HG02981 (cell line): Measurements from ENCODE around the gene PRR9.

Experiments used
- ATAC-seq: cut with Tn5 transposase; IDR thresholded peaks from one replicate; pipeline ENCODE4 v1.9.1; 2021; ENCODE audit warnings: mild to moderate bottlenecking, moderate library complexity; ENCODE audit not compliant: unreplicated experiment

Gene PRR9

DNA sequence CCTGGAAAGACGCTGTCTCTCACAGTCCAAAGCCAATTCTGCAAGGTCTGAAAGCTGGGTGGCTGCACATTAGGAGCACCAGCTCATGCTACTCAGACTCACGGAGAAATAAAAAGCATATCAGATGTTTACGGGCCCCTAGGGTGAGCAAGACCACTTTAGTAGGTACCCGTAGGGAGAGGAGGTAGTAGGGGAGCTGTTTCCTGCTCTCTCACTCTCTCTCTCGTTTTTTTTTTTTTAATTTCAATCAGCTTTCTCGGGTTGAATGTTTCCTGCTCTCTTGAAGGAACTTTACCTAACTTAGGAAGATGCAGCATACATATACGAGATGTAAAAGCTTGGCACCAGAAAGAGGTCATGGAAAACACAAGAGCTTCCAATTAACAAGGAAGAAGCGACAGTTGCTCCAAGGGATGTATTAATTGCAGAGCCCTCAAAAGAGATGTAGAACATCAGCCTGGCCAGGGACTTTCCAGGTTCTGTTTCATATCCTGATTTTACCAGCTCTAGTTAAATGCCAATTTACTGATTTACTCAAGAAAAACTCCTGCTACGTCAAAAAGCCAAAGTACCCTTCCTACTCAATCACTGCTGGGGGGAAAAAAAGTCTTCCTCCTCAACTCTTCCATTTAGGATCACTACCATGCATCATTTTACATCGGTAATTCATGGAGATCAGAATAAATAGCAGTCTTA, 45.2 kb downstream of the PRR9 start:
- ATAC-seq = no peak

DNA sequence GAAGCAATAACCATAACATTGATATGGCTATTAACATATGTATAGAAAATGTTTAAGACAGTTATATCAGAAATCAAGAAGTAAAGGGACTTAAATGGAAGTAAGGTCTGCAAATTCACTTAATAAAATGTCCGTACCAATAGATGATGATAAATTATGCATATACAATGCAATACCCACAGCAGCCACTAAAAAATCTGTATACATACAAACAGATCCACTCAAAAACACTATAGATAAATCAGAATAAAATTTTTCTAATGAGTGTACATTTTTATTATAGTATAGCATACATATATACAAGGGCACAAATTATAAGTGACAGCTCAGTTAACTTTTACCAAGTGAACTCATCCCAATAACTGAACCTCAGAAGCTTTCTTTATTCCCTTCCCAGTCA, 48.1 kb downstream of the PRR9 start:
- ATAC-seq = no peak
